Measurements from ENCODE around the gene SLC38A5.

The SLC38A5 gene

GRCh38 chrX:48489892-48490291 is 19.8 kb upstream of the SLC38A5 start:
- Histone ChIP-seq H2AFZ (ENCODE audit: low read depth, low read length, severe bottlenecking) (no peak overlapping the region), H3K9ac (ENCODE audit: low read length) (no peak overlapping the region), H3K9me2 (replicated peaks; ENCODE audit: insufficient read depth, low read length) (no peaks in the 10 kb centered on the region), H3K36me3 (ENCODE audit: low read length) (no peaks in the 10 kb centered on the region), H4K20me1 (ENCODE audit: low read depth, low read length) (no peaks in the 10 kb centered on the region), H3K4me2 (ENCODE audit: low read depth, low read length, poor library complexity, severe bottlenecking) (no peak overlapping the region), H3K27me3 (ENCODE audit: low read length) (no peaks in the 10 kb centered on the region), H3K4me3 (ENCODE audit: insufficient read depth, low read length, poor library complexity, severe bottlenecking) (no peak overlapping the region), H3F3A (ENCODE audit: insufficient read depth) (no peaks in the 10 kb centered on the region), H3K9me3 (ENCODE audit: insufficient read depth, low read length) (no peaks in the 10 kb centered on the region), H3K27ac (ENCODE audit: low read depth, low read length) (no peak overlapping the region), H3K79me2 (ENCODE audit: insufficient read depth, low read length) (no peaks in the 10 kb centered on the region)
- TF ChIP-seq EZH2phosphoT487 (conservative IDR thresholded peaks at IDR 0.05; ENCODE audit: low read length) = no peak

GRCh38 chrX:48489296-48489695 is 19.2 kb upstream of the SLC38A5 start:
- TF ChIP-seq CTCF (IDR thresholded peaks at IDR 0.05; ENCODE audit: insufficient read depth, low read length, poor library complexity, severe bottlenecking) (no peak), EZH2phosphoT487 (conservative IDR thresholded peaks at IDR 0.05; ENCODE audit: low read length) (no peak)
- Histone ChIP-seq H3F3A (ENCODE audit: insufficient read depth) (no peaks in the 10 kb centered on the region), H3K9me2 (replicated peaks; ENCODE audit: insufficient read depth, low read length) (no peaks in the 10 kb centered on the region), H3K36me3 (ENCODE audit: low read length) (no peaks in the 10 kb centered on the region), H3K27me3 (ENCODE audit: low read length) (no peaks in the 10 kb centered on the region), H3K4me2 (ENCODE audit: low read depth, low read length, poor library complexity, severe bottlenecking) (no peak overlapping the region), H3K9me3 (ENCODE audit: insufficient read depth, low read length) (no peaks in the 10 kb centered on the region), H3K79me2 (ENCODE audit: insufficient read depth, low read length) (no peaks in the 10 kb centered on the region), H3K9ac (ENCODE audit: low read length) (no peak overlapping the region), H3K4me3 (ENCODE audit: insufficient read depth, low read length, poor library complexity, severe bottlenecking) (no peak overlapping the region), H2AFZ (ENCODE audit: low read depth, low read length, severe bottlenecking) (no peak overlapping the region), H4K20me1 (ENCODE audit: low read depth, low read length) (no peaks in the 10 kb centered on the region), H3K27ac (ENCODE audit: low read depth, low read length) (no peak overlapping the region)

- no peak for TF ChIP-seq EZH2phosphoT487 (conservative IDR thresholded peaks at IDR 0.05; ENCODE audit: low read length)
- no peak for TF ChIP-seq CTCF (IDR thresholded peaks at IDR 0.05; ENCODE audit: insufficient read depth, low read length, poor library complexity, severe bottlenecking)
- no peaks in the 10 kb centered on the region for H3F3A ChIP-seq (ENCODE audit: insufficient read depth)
- no peak overlapping the region for H3K9ac ChIP-seq (ENCODE audit: low read length)
- H3K27ac ChIP-seq (ENCODE audit: low read depth, low read length) = no peak overlapping the region
- no peak overlapping the region for H3K4me2 ChIP-seq (ENCODE audit: low read depth, low read length, poor library complexity, severe bottlenecking)
- no peaks in the 10 kb centered on the region for H3K9me3 ChIP-seq (ENCODE audit: insufficient read depth, low read length)
- no peaks in the 10 kb centered on the region for H4K20me1 ChIP-seq (ENCODE audit: low read depth, low read length)
- H3K79me2 ChIP-seq (ENCODE audit: insufficient read depth, low read length) = no peaks in the 10 kb centered on the region
- H3K4me3 ChIP-seq (ENCODE audit: insufficient read depth, low read length, poor library complexity, severe bottlenecking) = no peak overlapping the region
- no peaks in the 10 kb centered on the region for H3K9me2 ChIP-seq (replicated peaks; ENCODE audit: insufficient read depth, low read length)
- no peak overlapping the region for H2AFZ ChIP-seq (ENCODE audit: low read depth, low read length, severe bottlenecking)
- no peaks in the 10 kb centered on the region for H3K36me3 ChIP-seq (ENCODE audit: low read length)
- no peaks in the 10 kb centered on the region for H3K27me3 ChIP-seq (ENCODE audit: low read length)
Observed at GRCh38 chrX:48488034-48488433, 18.0 kb upstream of the SLC38A5 start.

- H3K79me2 ChIP-seq (ENCODE audit: insufficient read depth, low read length) = no peaks in the 10 kb centered on the region
- H3K9me2 ChIP-seq (replicated peaks; ENCODE audit: insufficient read depth, low read length) = no peaks in the 10 kb centered on the region
- no peaks in the 10 kb centered on the region for H3K36me3 ChIP-seq (ENCODE audit: low read length)
- no peaks in the 10 kb centered on the region for H3F3A ChIP-seq (ENCODE audit: insufficient read depth)
- H3K9ac ChIP-seq (ENCODE audit: low read length) = no peak overlapping the region
- TF ChIP-seq EZH2phosphoT487 (conservative IDR thresholded peaks at IDR 0.05; ENCODE audit: low read length) = no peak
- no peak for TF ChIP-seq CTCF (IDR thresholded peaks at IDR 0.05; ENCODE audit: insufficient read depth, low read length, poor library complexity, severe bottlenecking)
- no peaks in the 10 kb centered on the region for H3K27me3 ChIP-seq (ENCODE audit: low read length)
- no peak overlapping the region for H3K4me3 ChIP-seq (ENCODE audit: insufficient read depth, low read length, poor library complexity, severe bottlenecking)
- no peak overlapping the region for H3K27ac ChIP-seq (ENCODE audit: low read depth, low read length)
- H3K4me2 ChIP-seq (ENCODE audit: low read depth, low read length, poor library complexity, severe bottlenecking) = no peak overlapping the region
- no peaks in the 10 kb centered on the region for H4K20me1 ChIP-seq (ENCODE audit: low read depth, low read length)
- H3K9me3 ChIP-seq (ENCODE audit: insufficient read depth, low read length) = no peaks in the 10 kb centered on the region
- H2AFZ ChIP-seq (ENCODE audit: low read depth, low read length, severe bottlenecking) = no peak overlapping the region
Observed at GRCh38 chrX:48487362-48487798, 17.3 kb upstream of the SLC38A5 start.
